Kidney (tissue), 14 donors: ENCODE data around the gene WASF2. TPM values are rescaled to one million over a fixed set of nuclear protein-coding genes. Genes with fewer than 3 reads are reported as not detected.
A peak's percentile ranks its signal among the peaks of the same experiment; 100 is the strongest.
"Not testable (repeated sequence)": the region's sequence is repeated elsewhere in the genome, so short reads cannot be mapped to it uniquely, and the experiment has no call there.

Experiments
- DNase-seq, 5 donors: peaks; one replicate each; pipeline ENCODE4 v3.0.0-alpha.2; 2013 to 2020
- FAIRE-seq: peaks from 2 replicates; lab custom pipeline; 2012; peaks lifted over from hg19 to GRCh38; lab: Jason Lieb, UNC
- H3K27ac ChIP-seq, 2 donors: one replicate each; pipeline ENCODE4 v1.7.0; 2013; ENCODE audit warnings: low read depth in 2 of 2, low read length in 2 of 2, inconsistent platforms in 1 of 2
- H3K27me3 ChIP-seq: one replicate; pipeline ENCODE4 v1.7.1; 2013; ENCODE audit warnings: low read length, inconsistent platforms; ENCODE audit not compliant: control insufficient read depth, insufficient read depth
- H3K36me3 ChIP-seq, 3 donors: one replicate each; pipeline versions ENCODE4 v1.7.0 to v1.7.1; 2013; ENCODE audit warnings: low read length in 3 of 3, control low read depth in 1 of 3, inconsistent platforms in 1 of 3; ENCODE audit not compliant: insufficient read depth in 3 of 3, control insufficient read depth in 2 of 3
- H3K4me1 ChIP-seq, 3 donors: one replicate each; pipeline versions ENCODE4 v1.7.0 to v1.7.1; 2013; ENCODE audit warnings: low read length in 3 of 3, inconsistent platforms in 1 of 3, low read depth in 1 of 3; ENCODE audit not compliant: control insufficient read depth in 2 of 3, insufficient read depth in 2 of 3
- H3K4me3 ChIP-seq, 3 donors: one replicate each; pipeline versions ENCODE4 v1.7.0 to v1.8.1; 2013; ENCODE audit warnings: low read length in 3 of 3, control low read depth in 1 of 3, inconsistent platforms in 1 of 3
- H3K9ac ChIP-seq, 3 donors: one replicate each; pipeline versions ENCODE4 v1.7.0 to v1.7.1; 2013; ENCODE audit warnings: low read length in 3 of 3, control low read depth in 1 of 3, inconsistent platforms in 1 of 3
- H3K9me3 ChIP-seq, 3 donors: one replicate each; pipeline versions ENCODE4 v1.7.0 to v1.7.1; 2013; ENCODE audit warnings: low read length in 3 of 3, control low read depth in 1 of 3, inconsistent platforms in 1 of 3; ENCODE audit not compliant: control insufficient read depth in 2 of 3, insufficient read depth in 1 of 3
- intact Hi-C: fragments of 100-400 bp; cut with DNase I; formaldehyde crosslinking; loops from one replicate; pipeline ENCODE4 v1.11.1; 2022
- polyA plus RNA-seq: library from polyadenylated mRNA; stranded (reverse); fragments of 350-450 nt; fragmentation: Illumina TruSeq; extraction: RNeasy Lipid Tissue Mini Kit (QIAGEN cat#74804); gene quantifications from one replicate; pipeline ENCODE4 v1.2.3, GENCODE V29; 2014; ENCODE audit warnings: low read depth, low replicate concordance; ENCODE audit not compliant: insufficient read depth
- total RNA-seq: library from RNA; stranded (reverse); fragmentation: NEBNext Ultra II Directional; extraction: Animal tissue kit (Norgen Biotek cat#: 25700); gene quantifications from one replicate; pipeline ENCODE4 v1.2.1, GENCODE V29; 2021
- TF ChIP-seq, protein P1 (sequence below): IDR thresholded peaks from 3 replicates; pipeline ENCODE4 v1.5.1; 2012; ENCODE audit warnings: mild to moderate bottlenecking, moderate library complexity, borderline replicate concordance; ENCODE audit not compliant: insufficient read depth; ENCODE audit errors: extremely low read depth
- donor health status: control.
- donor health status: control.
- donor health status: control.
- donor health status: control.
- donor health status: control.
- donor health status: DM: yes; HTN: yes; CAD: no.
- donor health status: Normal renal cell carcinoma (clear cell type).

WASF2 gene
- total and polyA plus RNA-seq, 2 donors from 2014 or later = 23.9 to 159 TPM

GRCh38 chr1:27392096-27392777 lies 97.7 kb downstream of the WASF2 start, which contains the start of gene GPR3:
Gene GPR3 (plus strand): TSS chr1:27392622. CDS start chr1:27393799, 1,177 bp downstream.
- peak; percentile 90 to 95 (median 94) for DNase-seq
- Histone ChIP-seq H3K27me3 (no peaks in the 10 kb centered on the region), H3K36me3 (no peaks in the 10 kb centered on the region), H3K4me1 (peaks cover 0 to 16% (median 10%) of the 10 kb centered on the region in 3 donors), H3K9me3 (no peaks in the 10 kb centered on the region), H3K9ac (peak within 1 kb of the TSS in 2 of 3 donors; percentile 80 to 83), H3K27ac (peak within 1 kb of the TSS; percentile 81 to 83), H3K4me3 (peak within 1 kb of the TSS; percentile 26 to 57 (median 53))
- intact Hi-C loops = loop anchor here (5.0 kb wide), 1 partner anchor 90 kb away; no protein-coding TSS in a partner anchor
- no peak for FAIRE-seq
- TF ChIP-seq, protein P1, sequence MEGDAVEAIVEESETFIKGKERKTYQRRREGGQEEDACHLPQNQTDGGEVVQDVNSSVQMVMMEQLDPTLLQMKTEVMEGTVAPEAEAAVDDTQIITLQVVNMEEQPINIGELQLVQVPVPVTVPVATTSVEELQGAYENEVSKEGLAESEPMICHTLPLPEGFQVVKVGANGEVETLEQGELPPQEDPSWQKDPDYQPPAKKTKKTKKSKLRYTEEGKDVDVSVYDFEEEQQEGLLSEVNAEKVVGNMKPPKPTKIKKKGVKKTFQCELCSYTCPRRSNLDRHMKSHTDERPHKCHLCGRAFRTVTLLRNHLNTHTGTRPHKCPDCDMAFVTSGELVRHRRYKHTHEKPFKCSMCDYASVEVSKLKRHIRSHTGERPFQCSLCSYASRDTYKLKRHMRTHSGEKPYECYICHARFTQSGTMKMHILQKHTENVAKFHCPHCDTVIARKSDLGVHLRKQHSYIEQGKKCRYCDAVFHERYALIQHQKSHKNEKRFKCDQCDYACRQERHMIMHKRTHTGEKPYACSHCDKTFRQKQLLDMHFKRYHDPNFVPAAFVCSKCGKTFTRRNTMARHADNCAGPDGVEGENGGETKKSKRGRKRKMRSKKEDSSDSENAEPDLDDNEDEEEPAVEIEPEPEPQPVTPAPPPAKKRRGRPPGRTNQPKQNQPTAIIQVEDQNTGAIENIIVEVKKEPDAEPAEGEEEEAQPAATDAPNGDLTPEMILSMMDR = peak; percentile 46

GRCh38 chr1:27391511-27392095 lies 98.4 kb downstream of the WASF2 start:
- peak overlapping the region in 2 of 3 donors; percentile 53 to 57 for H3K4me3 ChIP-seq
- H3K9ac ChIP-seq = peak overlapping the region in 2 of 3 donors; percentile 80 to 83
- H3K27ac ChIP-seq = peak overlapping the region; percentile 81 to 83

DNA sequence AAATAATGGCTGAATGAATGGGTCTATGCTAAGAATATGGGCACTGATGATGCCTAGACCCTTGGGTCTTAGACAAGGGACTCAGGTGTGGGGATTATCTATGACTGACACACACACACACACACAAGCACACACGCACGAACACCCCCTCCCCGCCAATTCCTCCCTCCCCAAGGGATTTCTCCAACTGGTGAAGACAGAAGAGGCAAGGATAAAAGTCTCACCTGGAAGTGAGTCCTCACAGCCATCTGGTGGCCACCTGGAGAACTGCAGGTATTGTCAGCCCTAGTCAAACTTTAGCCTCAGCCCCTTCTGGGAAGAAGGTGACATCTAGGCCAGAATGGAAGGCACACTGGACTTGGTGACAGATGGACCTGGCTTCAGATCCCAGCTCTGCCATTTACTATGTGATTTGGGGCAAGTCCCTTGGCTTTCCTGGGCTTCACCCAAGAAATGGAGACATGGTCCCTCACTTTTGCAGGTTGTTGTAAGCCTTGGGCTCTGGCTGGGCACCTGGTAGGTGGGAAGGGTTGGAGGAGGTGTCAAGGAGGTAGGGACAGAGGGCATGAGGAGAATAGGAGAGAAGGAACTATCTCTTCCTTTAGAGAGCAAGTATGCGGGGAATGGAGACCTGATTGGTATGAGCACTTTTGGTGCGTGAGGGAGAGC lies 101.5 kb downstream of the WASF2 start:
- TF ChIP-seq, protein P1 = peak; percentile 92
- Histone ChIP-seq H3K27me3 (no peaks in the 10 kb centered on the region), H3K4me1 (peaks cover 0 to 16% (median 10%) of the 10 kb centered on the region in 3 donors), H3K4me3 (no peak overlapping the region), H3K27ac (peak overlapping the region; percentile 9 to 52), H3K9me3 (no peaks in the 10 kb centered on the region), H3K36me3 (no peaks in the 10 kb centered on the region), H3K9ac (no peak overlapping the region)
- intact Hi-C loops = no loop called here
- FAIRE-seq (no peak), DNase-seq (peak in 3 of 5 donors; percentile 65 to 72 (median 71))

More at GRCh38 chr1:27391511-27392095, 98.4 kb downstream of the WASF2 start:
- peak; percentile 51 to 86 (median 73) for DNase-seq
- no peak for FAIRE-seq
- intact Hi-C loops = loop anchor here (5.0 kb wide), 1 partner anchor 89 kb away; no protein-coding TSS in a partner anchor
- H3K36me3 ChIP-seq = no peaks in the 10 kb centered on the region
- peaks cover 0 to 16% (median 10%) of the 10 kb centered on the region in 3 donors for H3K4me1 ChIP-seq
- TF ChIP-seq, protein P1 = peak; percentile 25
- H3K27me3 ChIP-seq = no peaks in the 10 kb centered on the region
- no peaks in the 10 kb centered on the region for H3K9me3 ChIP-seq

DNA sequence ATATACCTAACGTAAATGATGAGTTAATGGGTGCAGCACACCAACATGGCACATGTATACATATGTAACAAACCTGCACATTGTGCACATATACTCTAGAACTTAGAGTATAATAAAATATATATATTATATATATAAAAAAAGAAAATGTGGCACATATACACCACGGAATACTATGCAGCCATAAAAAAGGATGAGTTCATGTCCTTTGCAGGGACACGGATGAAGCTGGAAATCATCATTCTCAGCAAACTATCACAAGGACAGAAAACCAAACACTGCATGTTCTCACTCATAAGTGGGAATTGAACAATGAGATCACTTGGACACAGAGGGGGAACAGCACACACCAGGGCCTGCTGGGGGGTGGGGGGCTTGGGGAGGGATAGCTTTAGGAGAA lies 105.2 kb downstream of the WASF2 start:
- H3K4me1 ChIP-seq, H3K36me3 ChIP-seq, H3K9me3 ChIP-seq, DNase-seq, H3K9ac ChIP-seq, H3K4me3 ChIP-seq, FAIRE-seq, intact Hi-C loops, H3K27me3 ChIP-seq, H3K27ac ChIP-seq: not testable (repeated sequence)
